ENCODE results near the gene ANLN. TPM values are rescaled to one million over a fixed set of nuclear protein-coding genes. Genes with fewer than 3 reads are reported as not detected.
"Not testable (repeated sequence)": the region's sequence is repeated elsewhere in the genome, so short reads cannot be mapped to it uniquely, and the experiment has no call there.

The ANLN gene
- total RNA-seq, 1 donor from 2014 or later = 3.3 TPM

DNA sequence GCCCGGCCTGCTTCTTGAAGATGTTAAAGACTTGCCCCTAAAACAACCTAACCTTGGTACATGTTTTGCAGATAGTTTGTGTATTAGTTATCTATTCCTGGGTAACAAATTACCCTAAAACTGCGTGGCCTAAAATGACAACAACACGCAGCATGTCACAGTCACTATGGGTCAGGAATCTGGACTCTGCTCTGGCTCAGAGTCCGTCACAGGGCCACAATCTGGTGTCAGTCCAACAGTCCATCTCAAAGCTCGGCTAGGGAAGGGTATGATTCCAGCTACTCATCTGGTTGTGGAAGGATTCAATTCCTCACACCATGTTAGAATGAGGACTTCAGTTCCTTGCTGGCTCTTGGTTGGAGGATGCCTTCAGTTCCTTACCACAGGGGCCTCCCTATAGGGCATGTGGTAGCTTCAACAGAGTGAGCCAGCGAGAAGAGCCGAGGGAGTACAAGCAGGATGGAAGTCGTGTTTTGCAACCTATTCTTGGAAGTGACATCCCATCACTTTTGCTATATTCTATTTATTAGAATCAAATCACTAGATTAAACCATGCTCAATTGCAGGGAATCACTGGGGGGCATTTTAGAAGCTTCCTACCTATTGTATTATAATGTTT lies 71.3 kb downstream of the ANLN start:
- TF ChIP-seq, protein P1, sequence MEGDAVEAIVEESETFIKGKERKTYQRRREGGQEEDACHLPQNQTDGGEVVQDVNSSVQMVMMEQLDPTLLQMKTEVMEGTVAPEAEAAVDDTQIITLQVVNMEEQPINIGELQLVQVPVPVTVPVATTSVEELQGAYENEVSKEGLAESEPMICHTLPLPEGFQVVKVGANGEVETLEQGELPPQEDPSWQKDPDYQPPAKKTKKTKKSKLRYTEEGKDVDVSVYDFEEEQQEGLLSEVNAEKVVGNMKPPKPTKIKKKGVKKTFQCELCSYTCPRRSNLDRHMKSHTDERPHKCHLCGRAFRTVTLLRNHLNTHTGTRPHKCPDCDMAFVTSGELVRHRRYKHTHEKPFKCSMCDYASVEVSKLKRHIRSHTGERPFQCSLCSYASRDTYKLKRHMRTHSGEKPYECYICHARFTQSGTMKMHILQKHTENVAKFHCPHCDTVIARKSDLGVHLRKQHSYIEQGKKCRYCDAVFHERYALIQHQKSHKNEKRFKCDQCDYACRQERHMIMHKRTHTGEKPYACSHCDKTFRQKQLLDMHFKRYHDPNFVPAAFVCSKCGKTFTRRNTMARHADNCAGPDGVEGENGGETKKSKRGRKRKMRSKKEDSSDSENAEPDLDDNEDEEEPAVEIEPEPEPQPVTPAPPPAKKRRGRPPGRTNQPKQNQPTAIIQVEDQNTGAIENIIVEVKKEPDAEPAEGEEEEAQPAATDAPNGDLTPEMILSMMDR (IDR thresholded peaks at IDR 0.05) = no peak
- H3K4me3 ChIP-seq = no peak overlapping the region
- no peak overlapping the region for H3K27ac ChIP-seq
- DNase-seq = no peak
- intact Hi-C loops (cut with DNase I) = no loop called here
- H3K9me3 ChIP-seq = no peaks in the 10 kb centered on the region
- ATAC-seq = no peak
- H3K36me3 ChIP-seq = no peaks in the 10 kb centered on the region
- H3K4me1 ChIP-seq = no peaks in the 10 kb centered on the region
- no peaks in the 10 kb centered on the region for H3K27me3 ChIP-seq

- intact Hi-C loops (cut with DNase I) = no loop called here
- Histone ChIP-seq H3K27ac (no peak overlapping the region), H3K27me3 (no peaks in the 10 kb centered on the region), H3K9me3 (no peaks in the 10 kb centered on the region), H3K36me3 (no peaks in the 10 kb centered on the region), H3K4me1 (no peaks in the 10 kb centered on the region), H3K4me3 (no peak overlapping the region)
- ATAC-seq = no peak
- TF ChIP-seq, protein P1 (IDR thresholded peaks at IDR 0.05) = no peak
- DNase-seq = no peak
These were observed 73.0 kb downstream of the ANLN start for GRCh38 chr7:36462551-36463137.

DNA sequence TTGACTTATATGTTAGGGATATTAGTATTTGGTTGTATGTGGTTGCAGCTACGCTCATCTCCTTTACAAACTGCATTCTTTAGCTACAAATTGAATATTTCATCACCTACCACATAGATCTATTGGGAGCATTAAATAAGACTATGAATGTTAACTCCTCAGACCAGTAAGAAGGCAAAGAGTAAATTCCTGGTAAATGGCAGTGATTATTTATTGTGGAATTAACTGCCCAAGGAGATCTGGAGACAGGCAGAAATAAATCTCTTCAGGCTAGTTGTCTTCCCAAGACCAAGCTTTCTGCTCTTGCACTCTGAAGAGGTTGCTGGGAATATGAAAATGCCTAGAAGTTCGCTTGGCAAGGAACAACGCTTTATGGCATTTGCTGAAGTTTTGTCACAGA lies 74.6 kb downstream of the ANLN start:
- no peak for DNase-seq
- no peak for ATAC-seq
- intact Hi-C loops (cut with DNase I) = no loop called here
- no peak overlapping the region for H3K27ac ChIP-seq
- no peaks in the 10 kb centered on the region for H3K36me3 ChIP-seq
- H3K4me3 ChIP-seq = no peak overlapping the region
- no peaks in the 10 kb centered on the region for H3K9me3 ChIP-seq
- H3K4me1 ChIP-seq = no peaks in the 10 kb centered on the region
- H3K27me3 ChIP-seq = no peaks in the 10 kb centered on the region
- TF ChIP-seq, protein P1 (IDR thresholded peaks at IDR 0.05) = no peak

GRCh38 chr7:36466001-36466400 lies 76.3 kb downstream of the ANLN start:
- H3K9me3 ChIP-seq; H3K36me3 ChIP-seq; ATAC-seq; H3K27ac ChIP-seq; DNase-seq; H3K4me1 ChIP-seq; H3K27me3 ChIP-seq; H3K4me3 ChIP-seq; intact Hi-C loops (cut with DNase I): not testable (repeated sequence)

DNA sequence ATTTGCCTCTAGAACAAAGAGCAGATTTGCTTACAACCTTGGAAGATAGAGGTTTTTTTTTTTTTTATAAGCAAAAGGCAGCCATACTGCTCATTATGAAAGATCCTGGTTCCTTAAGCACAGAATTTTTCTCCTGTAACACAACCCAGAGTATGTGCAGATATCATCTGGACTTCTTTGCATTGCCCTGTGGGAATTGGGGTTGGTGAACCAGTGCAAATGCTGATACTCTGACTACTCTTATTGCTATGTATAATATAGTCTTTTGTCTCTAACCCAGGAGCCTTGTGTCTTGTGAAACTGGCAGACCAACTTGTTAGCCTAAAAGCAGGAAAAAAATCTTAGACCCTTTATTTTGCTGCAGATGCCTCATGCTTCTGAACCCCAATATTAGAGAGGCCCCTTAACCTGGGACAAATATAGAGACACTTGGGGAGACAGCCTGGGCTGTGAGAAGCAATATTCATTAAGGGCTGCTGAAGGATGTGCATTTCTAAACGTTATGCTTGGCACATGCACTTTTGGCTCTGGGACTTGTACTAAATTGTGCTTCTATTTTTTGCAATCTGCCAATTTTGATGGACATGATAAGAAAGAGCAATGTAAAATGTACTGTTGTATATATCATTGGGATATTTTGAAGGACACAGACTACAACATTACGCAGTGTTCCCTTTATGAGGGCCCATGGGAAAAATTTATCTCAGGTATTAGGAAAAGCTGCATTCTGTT lies 78.9 kb downstream of the ANLN start:
- no peak overlapping the region for H3K27ac ChIP-seq
- no peaks in the 10 kb centered on the region for H3K36me3 ChIP-seq
- no peak overlapping the region for H3K4me3 ChIP-seq
- no peaks in the 10 kb centered on the region for H3K9me3 ChIP-seq
- DNase-seq (no peak), ATAC-seq (no peak)
- TF ChIP-seq, protein P1 (IDR thresholded peaks at IDR 0.05) = no peak
- H3K4me1 ChIP-seq = no peaks in the 10 kb centered on the region
- no peaks in the 10 kb centered on the region for H3K27me3 ChIP-seq
- intact Hi-C loops (cut with DNase I) = no loop called here

- TF ChIP-seq, protein P1 (IDR thresholded peaks at IDR 0.05) = no peak
- H3K36me3 ChIP-seq = no peaks in the 10 kb centered on the region
- DNase-seq = no peak
- H3K27me3 ChIP-seq = no peaks in the 10 kb centered on the region
- no peak overlapping the region for H3K4me3 ChIP-seq
- intact Hi-C loops (cut with DNase I) = no loop called here
- no peak overlapping the region for H3K27ac ChIP-seq
- no peaks in the 10 kb centered on the region for H3K4me1 ChIP-seq
- H3K9me3 ChIP-seq = no peaks in the 10 kb centered on the region
- no peak for ATAC-seq
These were observed 79.6 kb downstream of the ANLN start for GRCh38 chr7:36469236-36469635.

Data from upper lobe of right lung (tissue), 1 donor.